CD14-positive monocyte (primary cell): ENCODE data around the gene PLIN1. TPM values are rescaled to one million over a fixed set of nuclear protein-coding genes. Genes with fewer than 3 reads are reported as not detected.

ENCODE experiments used
- DNase-seq, 3 donors: peaks; one replicate each; pipeline ENCODE4 v3.0.0-alpha.2; 2011 to 2022
- H2AFZ ChIP-seq: 2 replicates; pipeline ENCODE4 v1.6.0; 2012; ENCODE audit warnings: mild to moderate bottlenecking, low read depth, low read length, inconsistent platforms; ENCODE audit not compliant: insufficient read depth, poor library complexity, severe bottlenecking
- H3K27ac ChIP-seq, 2 donors: 1 replicate in 1 of 2; 2 replicates in 1 of 2; pipeline ENCODE4 v1.5.1; 2012 to 2013; ENCODE audit warnings: low read length in 2 of 2, control low read depth in 1 of 2, inconsistent platforms in 1 of 2, low read depth in 1 of 2, mild to moderate bottlenecking in 1 of 2
- H3K27me3 ChIP-seq, 2 donors: one replicate each; pipeline versions ENCODE4 v1.6.0 to v1.6.1; 2011 to 2013; ENCODE audit warnings: low read length in 2 of 2; ENCODE audit not compliant: control insufficient read depth in 2 of 2, insufficient read depth in 2 of 2
- H3K36me3 ChIP-seq, 2 donors: replicated peaks in 1 of 2; 1 replicate in 1 of 2; 2 replicates in 1 of 2; pipeline versions ENCODE4 v1.5.1 to v1.6.1; 2012 to 2013; ENCODE audit warnings: low read length in 2 of 2, control low read depth in 1 of 2, inconsistent platforms in 1 of 2, mild to moderate bottlenecking in 1 of 2; ENCODE audit not compliant: insufficient read depth in 2 of 2, control insufficient read depth in 1 of 2
- H3K4me1 ChIP-seq, 2 donors: 1 replicate in 1 of 2; 2 replicates in 1 of 2; pipeline versions ENCODE4 v1.5.1 to v1.6.1; 2012 to 2013; ENCODE audit warnings: low read length in 2 of 2, control low read depth in 1 of 2, inconsistent platforms in 1 of 2, mild to moderate bottlenecking in 1 of 2, moderate library complexity in 1 of 2; ENCODE audit not compliant: insufficient read depth in 2 of 2, control insufficient read depth in 1 of 2
- H3K4me2 ChIP-seq: replicated peaks from 2 replicates; pipeline ENCODE3; 2012; ENCODE audit warnings: low read length, moderate library complexity, mild to moderate bottlenecking; ENCODE audit not compliant: poor library complexity, severe bottlenecking; ENCODE audit errors: extremely low read depth
- H3K4me3 ChIP-seq, 3 experiments: fragments of 200-600 bp in 1 of 3; sonication (generic) in 1 of 3; replicated peaks in 1 of 3; 1 replicate in 2 of 3; 2 replicates in 1 of 3; pipeline ENCODE4 v1.5.1; 2011 to 2013; ENCODE audit warnings: low read length in 3 of 3, mild to moderate bottlenecking in 3 of 3, control low read depth in 2 of 3, low read depth in 2 of 3, inconsistent platforms in 1 of 3, moderate library complexity in 1 of 3
- H3K79me2 ChIP-seq: 2 replicates; pipeline ENCODE4 v1.6.0; 2012; ENCODE audit warnings: mild to moderate bottlenecking, control low read depth, inconsistent platforms, low read length, moderate library complexity; ENCODE audit not compliant: insufficient read depth
- H3K9ac ChIP-seq: 2 replicates; pipeline ENCODE4 v1.6.0; 2017; ENCODE audit warnings: low read length, mild to moderate bottlenecking; ENCODE audit not compliant: insufficient read depth, poor library complexity, severe bottlenecking
- H3K9me3 ChIP-seq, 2 donors: replicated peaks in 1 of 2; 1 replicate in 1 of 2; 2 replicates in 1 of 2; pipeline versions ENCODE4 v1.5.1 to v1.6.1; 2012 to 2013; ENCODE audit warnings: low read length in 2 of 2, control low read depth in 1 of 2; ENCODE audit not compliant: control insufficient read depth in 1 of 2, insufficient read depth in 1 of 2
- H4K20me1 ChIP-seq: 2 replicates; pipeline ENCODE4 v1.6.0; 2012; ENCODE audit warnings: mild to moderate bottlenecking, low read length, control low read depth, moderate library complexity; ENCODE audit not compliant: insufficient read depth
- H3K27ac Mint-ChIP-seq, 7 donors: one replicate each; pipeline ENCODE4 v1.8.0; 2020; ENCODE audit warnings: mild to moderate bottlenecking in 7 of 7, mixed read lengths in 7 of 7, moderate library complexity in 6 of 7, inconsistent platforms in 2 of 7
- H3K27me3 Mint-ChIP-seq, 3 donors: one replicate each; pipeline ENCODE4 v1.8.0; 2021 to 2022; ENCODE audit warnings: low read depth in 3 of 3, mild to moderate bottlenecking in 3 of 3, mixed read lengths in 3 of 3, moderate library complexity in 3 of 3, inconsistent platforms in 1 of 3
- H3K36me3 Mint-ChIP-seq, 2 donors: one replicate each; pipeline ENCODE4 v1.8.0; 2020; ENCODE audit warnings: mixed read lengths in 2 of 2, inconsistent platforms in 1 of 2, mild to moderate bottlenecking in 1 of 2
- H3K4me1 Mint-ChIP-seq: one replicate; pipeline ENCODE4 v1.8.0; 2020; ENCODE audit warnings: mild to moderate bottlenecking, mixed read lengths
- H3K4me3 Mint-ChIP-seq, 2 donors: one replicate each; pipeline ENCODE4 v1.8.0; 2020; ENCODE audit warnings: mild to moderate bottlenecking in 2 of 2, mixed read lengths in 2 of 2, moderate library complexity in 1 of 2
- H3K9me3 Mint-ChIP-seq, 7 donors: one replicate each; pipeline ENCODE4 v1.8.0; 2020 to 2022; ENCODE audit warnings: mixed read lengths in 7 of 7, mild to moderate bottlenecking in 6 of 7, moderate library complexity in 6 of 7, inconsistent platforms in 2 of 7
- WGBS: methylation state at CpG from one replicate; pipeline ENCODE4 v1.1.5; 2013; ENCODE audit warnings: missing lambda C conversion rate; ENCODE audit not compliant: insufficient coverage; 5-methylcytosine and 5-hydroxymethylcytosine counted together
- intact Hi-C, 2 donors: fragments of 100-400 bp; cut with micrococcal nuclease; formaldehyde crosslinking; loops; one replicate each; pipeline versions ENCODE4 v1.15.0 to v1.15.1; 2023
- polyA plus RNA-seq, 3 donors: library from polyadenylated mRNA; depleted of rRNA in 1 of 3; unstranded in 2 of 3; stranded (reverse) in 1 of 3; fragments of 300-500 nt in 2 of 3; fragments of >200 nt in 1 of 3; fragmentation: Illumina TruSeq in 2 of 3; gene quantifications; 1 replicate in 2 of 3; 2 replicates in 1 of 3; pipeline ENCODE4 v1.2.3, GENCODE V29; 2012 to 2021
- TF ChIP-seq, protein P1 (sequence below): fragments of 200-600 bp; IDR thresholded peaks from one replicate; pipeline ENCODE4 v1.8.0; 2022; ENCODE audit warnings: antibody characterized with exemption, mild to moderate bottlenecking

Gene PLIN1
- polyA plus RNA-seq, 3 donors, result 0.12 TPM; not detected in 2

GRCh38 chr15:89667706-89667960, 11.5 kb downstream of the PLIN1 start:
- Histone ChIP-seq H3K9me3 (no peaks in the 10 kb centered on the region), H3K27me3 (peaks cover 5 to 17% of the 10 kb centered on the region in 2 donors), H3K4me3 (no peak overlapping the region), H3K4me1 (peaks cover 6% of the 10 kb centered on the region in 2 donors), H3K4me2 (no peak overlapping the region), H3K79me2 (no peaks in the 10 kb centered on the region), H3K9ac (no peak overlapping the region), H2AFZ (no peak overlapping the region), H3K27ac (no peak overlapping the region), H3K36me3 (no peaks in the 10 kb centered on the region), H4K20me1 (no peaks in the 10 kb centered on the region)
- no peak overlapping the region for H3K4me3 Mint-ChIP-seq
- peaks cover 8% of the 10 kb centered on the region for H3K4me1 Mint-ChIP-seq
- peaks cover 0 to 3% of the 10 kb centered on the region in 2 donors for H3K36me3 Mint-ChIP-seq
- DNase-seq, result no peak
- peaks cover 12 to 22% (median 18%) of the 10 kb centered on the region in 3 donors for H3K27me3 Mint-ChIP-seq
- TF ChIP-seq, protein P1, sequence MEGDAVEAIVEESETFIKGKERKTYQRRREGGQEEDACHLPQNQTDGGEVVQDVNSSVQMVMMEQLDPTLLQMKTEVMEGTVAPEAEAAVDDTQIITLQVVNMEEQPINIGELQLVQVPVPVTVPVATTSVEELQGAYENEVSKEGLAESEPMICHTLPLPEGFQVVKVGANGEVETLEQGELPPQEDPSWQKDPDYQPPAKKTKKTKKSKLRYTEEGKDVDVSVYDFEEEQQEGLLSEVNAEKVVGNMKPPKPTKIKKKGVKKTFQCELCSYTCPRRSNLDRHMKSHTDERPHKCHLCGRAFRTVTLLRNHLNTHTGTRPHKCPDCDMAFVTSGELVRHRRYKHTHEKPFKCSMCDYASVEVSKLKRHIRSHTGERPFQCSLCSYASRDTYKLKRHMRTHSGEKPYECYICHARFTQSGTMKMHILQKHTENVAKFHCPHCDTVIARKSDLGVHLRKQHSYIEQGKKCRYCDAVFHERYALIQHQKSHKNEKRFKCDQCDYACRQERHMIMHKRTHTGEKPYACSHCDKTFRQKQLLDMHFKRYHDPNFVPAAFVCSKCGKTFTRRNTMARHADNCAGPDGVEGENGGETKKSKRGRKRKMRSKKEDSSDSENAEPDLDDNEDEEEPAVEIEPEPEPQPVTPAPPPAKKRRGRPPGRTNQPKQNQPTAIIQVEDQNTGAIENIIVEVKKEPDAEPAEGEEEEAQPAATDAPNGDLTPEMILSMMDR, result no peak
- H3K9me3 Mint-ChIP-seq, result peaks cover 0 to 6% (median 0%) of the 10 kb centered on the region in 7 donors
- 100% methylated on average over 3 of the region's 7 CpGs for WGBS
- intact Hi-C loops, result no loop called here
- H3K27ac Mint-ChIP-seq, result no peak overlapping the region

GRCh38 chr15:89666858-89667705, 12.1 kb downstream of the PLIN1 start:
- peaks cover 12 to 22% (median 20%) of the 10 kb centered on the region in 3 donors for H3K27me3 Mint-ChIP-seq
- no peak overlapping the region for H3K4me2 ChIP-seq
- intact Hi-C loops, result no loop called here
- no peak overlapping the region for H3K27ac Mint-ChIP-seq
- H3K27me3 ChIP-seq, result peaks cover 5 to 17% of the 10 kb centered on the region in 2 donors
- H3K4me3 ChIP-seq, result no peak overlapping the region
- peaks cover 0 to 6% (median 0%) of the 10 kb centered on the region in 7 donors for H3K9me3 Mint-ChIP-seq
- peaks cover 6% of the 10 kb centered on the region in 2 donors for H3K4me1 ChIP-seq
- no peak overlapping the region for H3K27ac ChIP-seq
- 94% methylated on average over 10 of the region's 13 CpGs for WGBS
- no peak overlapping the region for H2AFZ ChIP-seq
- no peaks in the 10 kb centered on the region for H3K36me3 ChIP-seq
- no peaks in the 10 kb centered on the region for H3K9me3 ChIP-seq
- TF ChIP-seq, protein P1, result no peak
- no peaks in the 10 kb centered on the region for H3K79me2 ChIP-seq
- H3K4me1 Mint-ChIP-seq, result peaks cover 9% of the 10 kb centered on the region
- no peaks in the 10 kb centered on the region for H4K20me1 ChIP-seq
- H3K4me3 Mint-ChIP-seq, result no peak overlapping the region
- no peak for DNase-seq
- peaks cover 0 to 3% of the 10 kb centered on the region in 2 donors for H3K36me3 Mint-ChIP-seq
- no peak overlapping the region for H3K9ac ChIP-seq
